HG03135 (cell line): ENCODE data around the gene TSHZ2.

Experiments
- ATAC-seq: cut with Tn5 transposase; IDR thresholded peaks from one replicate; pipeline ENCODE4 v1.9.1; 2021; ENCODE audit warnings: mild to moderate bottlenecking, moderate library complexity; ENCODE audit not compliant: unreplicated experiment

The TSHZ2 gene

GRCh38 chr20:53222932-53223331 lies 250.8 kb downstream of the TSHZ2 start:
- ATAC-seq: no peak

- no peak for ATAC-seq
Measured at GRCh38 chr20:53223626-53224172, 251.5 kb downstream of the TSHZ2 start.

- no peak for ATAC-seq
Measured at GRCh38 chr20:53224851-53225250, 252.7 kb downstream of the TSHZ2 start.

- no peak for ATAC-seq
Measured at GRCh38 chr20:53226826-53227225, 254.7 kb downstream of the TSHZ2 start.

GRCh38 chr20:53227523-53227922 lies 255.4 kb downstream of the TSHZ2 start:
- no peak for ATAC-seq

- ATAC-seq: no peak
Measured at GRCh38 chr20:53231061-53231460, 258.9 kb downstream of the TSHZ2 start.

- no peak for ATAC-seq
Measured at GRCh38 chr20:53237461-53237860, 265.3 kb downstream of the TSHZ2 start.

- no peak for ATAC-seq
Measured at GRCh38 chr20:53238121-53238660, 266.0 kb downstream of the TSHZ2 start.

GRCh38 chr20:53243152-53243551 lies 271.0 kb downstream of the TSHZ2 start:
- ATAC-seq: no peak

GRCh38 chr20:53244711-53245110 lies 272.6 kb downstream of the TSHZ2 start:
- ATAC-seq: no peak

- no peak for ATAC-seq
Measured at GRCh38 chr20:53245574-53245973, 273.4 kb downstream of the TSHZ2 start.

GRCh38 chr20:53247468-53248103 lies 275.4 kb downstream of the TSHZ2 start:
- ATAC-seq: no peak

GRCh38 chr20:53250456-53250855 lies 278.3 kb downstream of the TSHZ2 start:
- ATAC-seq: no peak

- ATAC-seq: no peak
Measured at GRCh38 chr20:53252002-53252401, 279.8 kb downstream of the TSHZ2 start.

GRCh38 chr20:53253668-53254067 lies 281.5 kb downstream of the TSHZ2 start:
- no peak for ATAC-seq

- ATAC-seq: no peak
Measured at GRCh38 chr20:53255102-53255710, 283.0 kb downstream of the TSHZ2 start.

- ATAC-seq: no peak
Measured at GRCh38 chr20:53258741-53259140, 286.6 kb downstream of the TSHZ2 start.

GRCh38 chr20:53260168-53260567 lies 288.0 kb downstream of the TSHZ2 start:
- no peak for ATAC-seq

GRCh38 chr20:53260591-53260990 lies 288.4 kb downstream of the TSHZ2 start:
- ATAC-seq: no peak

GRCh38 chr20:53262365-53262764 lies 290.2 kb downstream of the TSHZ2 start:
- ATAC-seq: no peak

- no peak for ATAC-seq
Measured at GRCh38 chr20:53263554-53264438, 291.6 kb downstream of the TSHZ2 start.
